ENCODE data around the gene PDLIM4.

Gene PDLIM4

GRCh38 chr5:132270335-132270665 is 12.8 kb downstream of the PDLIM4 start:
- no peak for TF ChIP-seq CTCF (IDR thresholded peaks at IDR 0.05; ENCODE audit: low read length, missing control alignments)
- DNase-seq (ENCODE audit: low read depth) = no peak
- H3K4me3 ChIP-seq (replicated peaks; ENCODE audit: low read depth, low read length) = no peak overlapping the region

- no peak for TF ChIP-seq CTCF (IDR thresholded peaks at IDR 0.05; ENCODE audit: low read length, missing control alignments)
- H3K4me3 ChIP-seq (replicated peaks; ENCODE audit: low read depth, low read length) = no peak overlapping the region
- DNase-seq (ENCODE audit: low read depth) = no peak
These were observed 13.2 kb downstream of the PDLIM4 start for GRCh38 chr5:132270706-132271105.

DNA sequence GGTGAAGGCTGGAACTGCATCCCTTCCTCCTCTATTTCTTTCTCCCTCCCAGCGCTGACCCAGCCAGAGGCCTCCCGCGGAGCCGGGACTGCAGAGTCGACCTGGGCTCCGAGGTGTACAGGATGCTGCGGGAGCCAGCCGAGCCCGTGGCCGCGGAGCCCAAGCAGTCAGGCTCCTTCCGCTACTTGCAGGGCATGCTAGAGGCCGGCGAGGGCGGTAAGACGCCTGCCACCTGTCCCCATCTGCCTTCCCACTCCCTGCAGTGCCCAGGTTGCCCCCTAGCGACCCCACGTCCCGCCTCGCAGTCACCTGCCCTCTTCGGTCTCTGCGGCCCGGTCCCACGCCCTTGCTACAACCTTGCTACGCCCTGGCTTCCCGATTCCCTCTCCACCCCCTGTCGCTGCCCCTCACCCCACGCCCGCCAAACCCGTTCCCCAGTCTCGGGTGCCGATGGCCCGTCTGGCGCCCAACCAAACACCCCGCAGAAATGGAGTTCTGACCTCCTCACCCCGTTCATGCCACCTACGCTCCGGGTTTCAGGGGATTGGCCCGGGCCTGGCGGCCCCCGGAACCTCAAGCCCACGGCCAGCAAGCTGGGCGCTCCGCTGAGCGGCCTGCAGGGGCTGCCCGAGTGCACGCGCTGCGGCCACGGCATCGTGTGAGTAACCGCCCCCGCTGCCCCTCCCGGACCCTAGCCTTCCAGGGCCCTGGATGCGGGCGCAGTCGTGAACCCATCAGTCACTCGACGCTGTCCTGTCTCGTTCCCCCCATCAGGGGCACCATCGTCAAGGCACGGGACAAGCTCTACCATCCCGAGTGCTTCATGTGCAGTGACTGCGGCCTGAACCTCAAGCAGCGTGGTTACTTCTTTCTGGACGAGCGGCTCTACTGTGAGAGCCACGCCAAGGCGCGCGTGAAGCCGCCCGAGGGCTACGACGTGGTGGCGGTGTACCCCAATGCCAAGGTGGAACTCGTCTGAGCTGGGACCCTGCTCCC is 14.1 kb downstream of the PDLIM4 start:
- no peak overlapping the region for H3K4me3 ChIP-seq (replicated peaks; ENCODE audit: low read depth, low read length)
- TF ChIP-seq CTCF (IDR thresholded peaks at IDR 0.05; ENCODE audit: low read length, missing control alignments) = no peak
- no peak for DNase-seq (ENCODE audit: low read depth)

GRCh38 chr5:132272311-132273210 is 15.1 kb downstream of the PDLIM4 start:
- peak; percentile 82 for TF ChIP-seq CTCF (IDR thresholded peaks at IDR 0.05; ENCODE audit: low read length, missing control alignments)
- H3K4me3 ChIP-seq (replicated peaks; ENCODE audit: low read depth, low read length) = no peak overlapping the region
- peak; percentile 64 for DNase-seq (ENCODE audit: low read depth)

DNA sequence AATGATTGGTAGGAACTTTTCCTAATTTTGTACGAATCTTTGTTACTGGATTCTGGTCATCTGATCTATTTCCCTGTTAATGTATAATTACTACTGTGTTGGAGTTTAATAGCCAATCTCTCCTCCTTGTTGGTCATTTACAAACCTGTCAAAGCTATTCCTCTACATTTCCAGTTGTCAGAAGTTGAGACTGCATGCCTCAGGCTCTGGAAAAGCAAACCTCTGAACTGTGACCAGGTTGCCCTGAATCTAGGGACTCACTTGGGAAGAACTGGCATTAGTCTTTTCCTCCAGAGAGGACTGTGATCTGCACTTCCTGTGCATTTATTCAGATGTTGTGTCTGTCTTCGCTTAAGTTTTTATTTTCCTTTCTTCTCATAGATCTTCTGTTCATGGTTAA is 16.1 kb downstream of the PDLIM4 start:
- no peak for TF ChIP-seq CTCF (IDR thresholded peaks at IDR 0.05; ENCODE audit: low read length, missing control alignments)
- H3K4me3 ChIP-seq (replicated peaks; ENCODE audit: low read depth, low read length) = no peak overlapping the region
- DNase-seq (ENCODE audit: low read depth) = no peak

DNA sequence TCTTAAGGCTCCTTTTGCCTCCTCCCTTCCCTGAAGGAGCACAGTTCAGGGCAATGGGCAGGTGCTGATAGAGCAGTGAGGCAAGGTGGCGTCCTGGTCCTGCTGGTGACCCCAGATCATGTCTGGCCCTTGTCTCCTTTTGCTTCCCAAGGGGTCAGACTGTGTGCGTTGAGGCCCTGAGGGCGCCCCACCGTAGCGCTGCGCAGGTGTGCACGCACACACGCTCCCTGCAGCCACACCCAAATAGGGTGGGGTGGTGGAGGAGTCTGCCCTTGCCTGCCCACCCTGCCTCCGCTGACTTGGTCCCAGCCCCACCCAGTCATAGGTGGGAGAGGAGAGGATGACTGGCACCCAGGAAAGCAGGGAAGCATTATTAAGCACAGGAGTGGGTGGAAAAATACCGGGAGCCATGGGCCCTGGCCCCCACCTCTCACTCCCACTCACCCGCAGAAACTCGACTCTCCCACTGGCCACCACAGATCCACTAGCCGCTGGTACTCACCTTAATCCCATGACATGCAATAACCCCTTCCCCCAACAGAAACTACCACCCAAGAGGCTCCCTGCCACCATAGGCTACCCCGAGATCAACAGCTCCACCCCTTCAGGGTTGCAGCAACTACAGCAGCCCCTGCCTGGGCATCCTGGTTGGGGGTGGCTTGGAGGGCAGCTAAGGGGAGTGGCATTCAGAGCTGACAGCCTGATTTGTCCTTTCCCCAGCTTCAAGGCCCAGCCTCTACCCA is 16.7 kb downstream of the PDLIM4 start:
- no peak for DNase-seq (ENCODE audit: low read depth)
- no peak for TF ChIP-seq CTCF (IDR thresholded peaks at IDR 0.05; ENCODE audit: low read length, missing control alignments)
- no peak overlapping the region for H3K4me3 ChIP-seq (replicated peaks; ENCODE audit: low read depth, low read length)

All from fibroblast of pulmonary artery (primary cell).